HG03460 (cell line): ENCODE measurements around the gene OXER1.

Source experiments
- ATAC-seq: cut with Tn5 transposase; IDR thresholded peaks from one replicate; pipeline ENCODE4 v1.9.1; 2021; ENCODE audit not compliant: unreplicated experiment

OXER1 gene, protein sequence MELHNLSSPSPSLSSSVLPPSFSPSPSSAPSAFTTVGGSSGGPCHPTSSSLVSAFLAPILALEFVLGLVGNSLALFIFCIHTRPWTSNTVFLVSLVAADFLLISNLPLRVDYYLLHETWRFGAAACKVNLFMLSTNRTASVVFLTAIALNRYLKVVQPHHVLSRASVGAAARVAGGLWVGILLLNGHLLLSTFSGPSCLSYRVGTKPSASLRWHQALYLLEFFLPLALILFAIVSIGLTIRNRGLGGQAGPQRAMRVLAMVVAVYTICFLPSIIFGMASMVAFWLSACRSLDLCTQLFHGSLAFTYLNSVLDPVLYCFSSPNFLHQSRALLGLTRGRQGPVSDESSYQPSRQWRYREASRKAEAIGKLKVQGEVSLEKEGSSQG

DNA sequence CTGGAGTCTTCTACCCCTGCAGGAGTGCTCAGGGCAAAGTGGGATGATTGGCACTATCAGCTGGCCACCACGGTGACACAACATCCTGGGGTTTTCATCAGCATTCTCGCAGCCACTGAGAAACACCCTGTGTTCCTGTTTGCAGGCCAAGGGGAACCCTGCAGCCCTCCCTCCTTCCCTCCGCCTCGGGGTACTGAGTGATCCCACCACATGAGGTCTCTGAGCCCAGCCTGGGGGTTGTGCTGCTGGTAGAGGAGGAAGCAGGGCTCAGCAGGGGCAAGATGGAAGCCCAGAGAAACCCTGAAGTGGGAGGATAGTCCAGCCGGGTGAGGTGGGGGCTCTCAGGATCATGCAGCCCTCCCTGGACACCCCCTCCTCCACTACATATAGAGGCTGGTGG lies at the start of gene OXER1:
TSS of gene OXER1 (minus strand) at position 40 of the 400 bp plus-strand sequence. CDS start 73 bp downstream, outside the sequence.
- ATAC-seq = no peak

DNA sequence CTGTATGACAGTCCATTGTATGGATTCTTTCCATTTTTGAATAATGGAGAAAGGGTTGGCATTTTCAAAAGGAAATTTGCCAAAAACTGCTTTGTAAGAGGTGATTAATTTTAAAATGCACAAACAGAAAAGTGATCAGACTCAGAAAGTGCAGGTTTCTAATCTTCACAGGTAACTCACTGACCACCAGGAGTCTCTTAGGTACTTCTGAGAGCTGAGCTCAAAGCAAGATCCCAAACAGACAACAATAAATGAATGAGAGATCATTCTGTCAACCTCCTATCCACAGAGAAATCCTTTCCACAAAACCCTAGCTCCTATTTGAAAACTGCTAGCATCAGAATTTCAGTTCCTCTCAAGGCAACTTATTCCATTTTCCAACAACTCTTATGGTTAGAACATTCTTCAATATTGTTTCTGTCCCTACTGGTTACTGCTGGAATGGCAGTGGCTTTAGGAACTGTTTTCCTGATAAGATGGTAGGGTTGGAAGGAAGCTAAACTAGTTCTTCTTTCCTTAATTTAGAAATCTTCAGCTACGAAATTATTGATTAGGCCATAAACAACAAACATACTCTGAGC lies 49.1 kb upstream of the OXER1 start:
- no peak for ATAC-seq

DNA sequence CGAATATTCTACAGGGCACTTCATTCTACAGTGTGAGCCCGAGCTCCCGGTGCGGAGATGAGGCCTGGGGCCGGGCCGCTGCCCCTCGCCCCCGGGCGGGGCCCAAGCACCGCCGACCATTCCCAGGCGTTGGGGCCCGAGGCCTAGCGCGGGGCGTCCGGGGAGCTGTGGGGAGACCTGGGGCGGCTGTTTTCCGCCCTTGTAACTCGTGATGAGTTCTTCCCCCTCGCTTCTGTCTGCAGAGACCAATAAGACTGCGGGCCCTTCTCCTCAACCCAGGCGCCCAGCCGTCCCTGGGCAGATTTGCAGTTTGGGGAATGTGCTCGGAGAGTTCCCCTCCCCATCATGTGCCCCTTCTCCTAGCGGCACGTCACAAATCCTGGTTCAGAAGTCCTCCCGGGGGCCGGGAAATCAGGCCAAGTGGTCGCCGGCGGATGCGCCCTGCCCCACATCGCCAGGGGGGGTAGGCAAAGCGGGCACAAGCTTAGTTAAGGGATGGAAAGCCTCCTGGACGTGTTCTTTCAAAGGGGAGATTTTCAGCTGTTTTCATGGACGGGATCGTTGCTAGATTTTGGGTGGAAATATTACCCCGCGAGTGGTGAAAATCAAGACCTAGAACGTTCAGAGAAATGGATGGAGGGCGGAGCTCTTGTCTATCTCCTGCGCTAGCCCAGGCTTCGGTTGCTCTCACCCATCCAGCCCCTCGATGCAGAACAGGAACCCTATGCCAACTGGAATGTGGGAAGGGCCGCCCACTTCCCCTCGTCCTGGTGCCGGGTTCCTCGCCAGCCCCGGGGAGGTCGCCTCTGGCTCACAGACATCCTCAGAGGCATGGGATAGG lies 47.3 kb upstream of the OXER1 start:
- peak; percentile 13 for ATAC-seq

DNA sequence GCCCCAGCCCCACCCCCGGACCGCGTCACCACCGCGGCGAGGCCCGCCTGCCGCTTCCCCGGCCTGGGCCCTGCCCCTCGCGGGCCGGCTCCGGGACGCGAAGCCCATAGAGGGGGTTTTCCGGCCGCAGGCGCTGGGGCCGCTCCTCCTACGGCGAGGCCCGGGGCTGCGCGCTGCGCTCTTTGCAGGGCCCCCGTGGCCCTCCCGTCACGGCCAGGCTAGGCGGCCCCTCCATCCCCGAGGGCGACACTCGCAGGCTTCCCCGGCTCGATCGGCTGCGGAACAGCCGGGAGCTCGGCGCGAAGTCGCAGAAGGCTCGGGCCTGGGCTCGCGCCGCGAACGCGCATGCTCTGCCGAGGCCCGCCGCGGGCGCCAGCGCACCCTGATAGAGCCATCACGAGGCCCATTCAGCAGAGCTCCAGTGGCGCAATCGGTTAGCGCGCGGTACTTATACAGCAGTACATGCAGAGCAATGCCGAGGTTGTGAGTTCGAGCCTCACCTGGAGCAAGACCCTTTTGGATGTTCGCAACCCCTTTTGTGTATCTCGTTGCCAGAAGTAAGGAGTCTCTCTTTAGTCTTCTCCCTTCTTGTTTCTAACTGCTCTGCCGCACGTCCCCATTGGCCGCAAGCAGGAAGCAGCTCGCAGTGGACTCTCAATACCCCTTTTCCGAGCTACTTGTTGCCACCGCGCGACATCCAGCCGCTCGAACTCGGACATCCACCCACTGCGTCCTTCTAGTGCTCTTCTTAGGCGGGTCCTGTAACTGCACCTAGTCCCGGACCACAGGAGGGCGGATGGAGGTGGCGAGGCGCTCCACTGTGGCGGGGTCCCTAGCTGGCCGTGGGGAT lies 46.4 kb upstream of the OXER1 start:
- peak; percentile 64 for ATAC-seq

DNA sequence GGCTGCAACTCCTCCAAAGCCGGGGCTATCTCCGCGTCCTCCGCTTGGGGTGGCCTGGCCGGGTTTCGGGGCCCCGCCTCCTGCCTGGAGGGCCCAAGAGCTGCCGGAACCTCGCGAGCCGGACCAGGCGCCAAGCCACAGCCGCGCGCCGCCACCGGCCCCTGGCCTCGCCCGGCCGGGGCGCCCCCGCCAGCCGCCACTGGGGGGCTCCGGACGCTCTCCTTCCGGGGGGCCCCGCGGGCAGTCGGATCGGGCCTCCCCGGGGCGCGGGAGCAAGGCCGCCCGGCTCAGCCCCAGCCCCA lies 45.8 kb upstream of the OXER1 start:
- peak; percentile 52 for ATAC-seq

DNA sequence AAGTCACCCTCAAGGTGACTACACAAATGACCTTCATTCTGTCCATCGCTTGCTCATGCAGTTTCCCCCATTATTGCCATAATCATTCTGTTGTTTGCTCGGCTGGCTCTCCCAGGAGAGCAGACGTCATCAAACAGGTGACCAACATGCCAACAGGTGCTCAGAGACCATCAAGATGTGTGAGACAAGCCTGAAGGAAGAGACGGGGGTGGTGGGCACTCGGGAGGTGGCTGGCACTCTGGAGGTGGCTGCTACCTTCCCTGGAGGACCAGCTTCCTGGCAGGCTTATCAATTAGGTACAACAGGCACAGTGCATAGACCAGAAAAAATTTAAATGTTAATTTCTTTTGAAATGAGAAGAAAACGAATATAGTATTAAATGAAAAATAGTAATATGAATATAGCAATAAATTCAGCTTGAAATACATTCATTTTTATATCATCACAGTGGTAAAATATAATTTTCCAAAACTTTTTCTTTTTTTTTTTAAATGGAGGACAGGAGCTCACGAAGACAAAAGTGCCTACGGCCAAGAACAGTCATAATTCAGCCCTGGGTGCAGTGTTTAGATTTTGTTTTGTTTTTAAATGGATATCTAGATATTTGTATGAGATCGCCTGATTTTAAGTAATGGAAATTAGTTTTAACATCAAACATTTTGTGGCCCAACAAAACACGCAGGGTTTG lies 45.3 kb upstream of the OXER1 start:
- ATAC-seq = no peak

DNA sequence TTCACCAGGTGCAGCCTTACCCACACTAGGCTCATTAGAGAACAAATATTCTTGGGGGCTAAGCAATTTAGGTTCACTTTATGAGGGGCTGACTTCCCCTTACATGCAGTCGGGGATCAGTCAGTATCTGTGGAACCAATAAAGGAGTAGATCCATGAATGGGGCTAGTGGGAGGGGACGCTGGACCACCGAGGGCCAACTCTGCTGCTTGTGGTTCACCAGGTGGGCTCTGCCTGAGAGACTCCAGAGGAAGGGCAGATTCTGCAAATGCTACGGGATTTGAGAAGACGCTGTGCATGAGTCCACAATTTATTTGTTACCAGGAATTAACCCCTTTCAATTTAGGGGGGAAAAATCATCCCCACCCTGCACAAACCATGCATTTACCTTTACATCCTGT lies 44.4 kb upstream of the OXER1 start:
- no peak for ATAC-seq

DNA sequence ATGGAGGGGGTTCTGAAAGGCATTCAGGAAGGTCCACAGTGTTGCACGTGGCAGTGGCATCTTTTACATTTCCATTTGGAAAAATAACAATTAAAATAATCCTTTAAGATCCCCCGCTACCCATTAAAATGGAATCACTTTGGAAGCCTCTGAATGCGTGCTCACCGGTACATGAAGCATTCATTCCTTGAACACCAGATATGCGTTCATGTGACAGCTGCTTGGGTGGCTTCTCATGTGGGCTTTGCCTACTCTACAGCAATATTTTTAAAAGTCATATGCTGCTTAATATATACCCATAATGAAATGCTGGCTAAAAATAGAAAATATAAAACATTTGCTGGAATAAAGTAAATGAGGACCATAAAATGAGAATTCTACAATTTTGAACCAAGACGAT lies 42.9 kb upstream of the OXER1 start:
- no peak for ATAC-seq

DNA sequence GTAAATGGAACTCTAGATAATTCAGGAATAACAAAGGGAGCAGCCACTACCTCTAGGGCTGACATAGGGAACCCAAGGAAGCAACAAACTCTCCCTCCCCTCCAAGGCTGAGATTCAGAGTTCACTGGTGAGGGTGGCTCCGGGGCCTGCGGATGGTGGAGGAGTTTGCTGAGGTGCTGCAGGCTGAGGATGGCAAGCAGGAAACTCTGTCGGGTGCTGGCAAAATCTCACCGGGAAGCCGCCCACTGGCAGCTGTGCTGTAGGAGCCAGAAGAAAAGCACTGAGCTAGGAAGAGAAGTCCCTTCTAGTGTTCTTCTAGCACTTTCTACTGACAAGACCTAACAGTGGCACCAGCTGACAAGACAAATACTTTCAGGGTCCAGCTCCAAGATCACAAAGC lies 41.0 kb upstream of the OXER1 start:
- ATAC-seq = no peak

DNA sequence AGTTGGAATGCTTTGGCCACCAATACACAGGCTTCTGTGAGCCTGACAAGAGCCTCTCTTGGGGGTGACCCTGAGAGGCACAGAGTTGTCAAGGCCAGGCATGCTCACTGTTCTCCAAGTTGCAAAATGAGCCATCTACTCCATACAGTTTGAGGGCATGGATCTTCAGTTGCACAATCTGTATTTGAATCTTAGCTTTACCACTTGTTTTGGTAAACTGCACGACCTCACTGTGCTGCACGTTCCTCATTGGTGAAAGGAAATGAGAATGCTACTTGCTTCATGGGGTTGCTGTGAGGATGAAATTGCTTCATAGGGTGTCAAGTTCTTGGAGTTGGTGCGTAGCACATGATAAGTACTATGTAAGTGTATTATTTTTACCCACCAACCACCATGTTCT lies 40.4 kb upstream of the OXER1 start:
- ATAC-seq = no peak

DNA sequence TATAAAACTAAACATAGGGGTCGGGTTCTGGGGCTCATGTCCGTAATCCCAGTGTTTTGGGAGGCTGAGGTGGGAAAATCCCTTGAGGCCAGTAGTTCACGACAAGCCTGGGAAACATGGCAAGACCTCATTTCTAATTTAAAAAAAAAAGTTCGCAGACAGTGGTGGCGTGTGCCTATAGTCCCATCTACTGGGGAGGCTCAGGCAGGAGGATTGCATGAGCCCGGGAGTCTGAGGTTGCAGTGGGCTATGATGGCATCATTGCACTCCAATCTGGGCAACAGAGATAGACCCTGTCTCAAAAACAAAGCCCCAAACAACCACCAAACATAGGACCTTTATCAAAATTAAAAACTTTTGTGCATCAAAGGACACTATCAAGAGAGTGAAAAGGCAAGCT lies 38.2 kb upstream of the OXER1 start:
- no peak for ATAC-seq

DNA sequence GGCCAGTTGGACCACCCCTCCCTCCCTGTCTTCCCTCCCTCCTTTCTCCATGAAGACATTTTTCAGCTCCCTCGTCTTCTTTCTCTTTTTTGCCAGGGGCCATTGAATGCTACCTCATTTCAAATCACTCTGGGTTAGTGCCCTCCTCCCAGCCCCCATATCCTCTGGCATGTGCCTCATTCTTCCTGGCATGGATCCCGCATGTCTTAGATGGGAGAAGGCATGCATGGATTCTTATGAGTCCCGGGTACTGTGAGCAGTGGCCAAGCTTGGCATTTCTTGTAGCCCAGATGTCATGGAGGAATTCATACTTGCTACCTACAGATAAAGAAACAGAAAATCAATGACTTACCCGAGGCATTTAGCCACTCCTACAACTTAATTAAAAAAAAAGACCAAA lies 37.4 kb upstream of the OXER1 start:
- no peak for ATAC-seq

DNA sequence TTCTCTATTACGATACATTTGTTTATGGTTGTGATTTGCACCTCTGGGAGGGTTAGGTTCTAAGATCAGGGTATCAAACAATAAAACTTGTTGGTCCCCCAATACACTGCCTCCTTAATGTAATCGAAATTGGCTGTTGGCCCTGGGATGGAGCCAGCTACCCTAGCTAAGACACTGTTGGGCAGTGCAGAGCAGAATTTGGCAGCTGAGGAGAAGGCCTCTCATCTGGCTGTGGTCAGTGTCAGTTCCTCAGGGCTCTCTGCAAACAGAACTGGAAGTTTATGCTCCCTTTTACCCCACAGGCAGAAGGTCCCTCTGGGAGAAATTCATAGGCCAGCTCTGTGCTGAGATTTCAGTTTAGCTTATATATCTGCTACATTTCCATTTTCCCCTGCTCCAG lies 37.0 kb upstream of the OXER1 start:
- ATAC-seq = no peak

DNA sequence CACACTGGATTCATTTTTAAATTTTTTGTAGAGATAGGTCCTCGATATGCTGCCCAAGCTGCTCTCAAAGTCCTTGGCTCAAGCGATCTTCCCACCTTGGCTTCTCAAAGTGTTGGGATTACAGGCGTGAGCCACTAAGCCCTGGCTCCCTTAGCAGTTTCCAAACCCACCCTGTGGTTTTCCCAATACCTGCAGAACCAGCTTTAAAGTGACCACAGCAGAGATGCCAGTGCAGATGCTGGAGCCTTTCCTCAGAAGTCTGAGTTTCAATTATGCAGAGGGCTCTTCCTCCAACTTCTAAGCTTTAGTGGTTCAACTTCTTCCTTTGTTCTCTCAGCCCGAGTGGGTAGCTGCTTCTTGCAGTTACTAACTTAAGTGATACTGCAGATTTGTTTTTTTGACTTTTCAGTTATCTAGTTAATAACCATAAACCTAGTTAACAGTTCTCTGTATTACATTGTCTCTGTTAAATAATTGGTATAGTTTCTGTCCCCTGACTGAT lies 36.6 kb upstream of the OXER1 start:
- no peak for ATAC-seq

DNA sequence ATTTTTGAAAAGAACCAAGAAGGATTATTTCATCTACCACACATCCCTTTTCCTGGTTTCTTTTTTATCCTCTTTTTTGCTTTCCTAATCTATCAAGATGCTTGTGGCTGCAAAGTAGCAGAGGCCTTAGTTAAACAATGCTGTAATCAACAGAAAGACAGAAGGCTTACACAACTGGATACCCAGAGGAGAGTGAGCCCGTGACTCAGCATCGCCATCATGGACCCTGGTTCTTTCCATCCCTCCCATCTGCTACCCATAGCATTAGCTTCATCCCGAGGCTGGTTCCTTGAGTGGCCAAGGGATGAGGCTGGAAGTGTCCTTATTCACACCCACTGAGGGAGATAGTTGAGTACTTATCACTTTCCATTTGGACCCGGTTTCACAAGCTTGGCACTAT lies 35.9 kb upstream of the OXER1 start:
- ATAC-seq = no peak

DNA sequence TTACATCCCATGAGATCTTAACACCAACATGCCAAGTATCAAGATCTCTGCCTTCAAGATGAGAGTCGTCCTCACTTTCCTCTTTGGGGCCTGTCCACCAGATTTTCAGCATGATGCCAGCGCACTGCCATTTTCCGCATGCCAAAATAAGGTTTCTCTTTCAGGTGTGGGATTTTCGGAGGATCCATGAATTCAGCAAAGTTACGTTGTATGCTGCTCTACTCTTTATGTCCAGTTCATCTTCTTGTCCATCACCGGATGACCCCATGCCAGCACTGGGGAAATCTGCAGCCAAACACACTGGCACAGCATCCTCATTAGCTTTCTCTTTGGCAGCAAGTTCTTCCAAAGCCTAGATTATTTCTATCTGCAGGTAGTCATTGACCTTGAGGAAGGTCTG lies 33.3 kb upstream of the OXER1 start:
- no peak for ATAC-seq

DNA sequence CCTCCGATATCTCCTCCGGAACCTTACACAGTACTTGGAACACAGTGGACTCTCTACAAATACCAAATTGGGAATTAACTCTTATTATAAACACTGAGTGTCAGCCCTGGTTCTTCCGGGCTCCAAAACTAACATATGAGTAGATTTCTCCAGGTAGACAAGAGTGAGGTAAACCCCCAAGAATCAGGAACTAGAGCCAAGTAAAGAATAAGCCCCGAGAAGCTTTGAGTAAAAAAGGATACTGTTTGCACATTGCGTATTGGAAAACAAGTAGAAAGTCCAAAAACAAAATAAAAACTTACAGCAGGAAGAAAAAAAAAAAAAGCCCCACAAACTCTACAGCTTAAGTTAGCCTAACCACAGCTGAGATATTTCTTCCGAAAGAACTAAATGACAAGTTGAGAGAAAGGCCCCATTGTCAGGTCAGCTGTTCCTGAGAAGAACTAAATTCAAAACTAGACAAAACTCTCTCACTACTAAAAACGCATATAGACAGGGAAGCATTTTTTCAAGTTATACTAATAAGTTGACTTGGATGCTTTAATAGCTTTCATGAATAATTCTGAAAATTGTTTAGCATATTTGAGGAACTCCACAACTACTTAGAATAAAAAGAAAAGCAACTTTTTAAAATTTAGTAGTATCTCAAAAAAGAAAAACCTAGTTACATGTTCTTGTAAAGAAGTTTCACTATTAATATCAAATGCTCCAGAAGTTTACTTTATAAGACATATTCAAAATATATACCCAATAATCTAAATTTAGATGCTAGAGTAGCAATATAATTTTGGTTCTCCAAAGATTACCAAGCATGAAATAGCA lies 32.7 kb upstream of the OXER1 start:
- no peak for ATAC-seq

DNA sequence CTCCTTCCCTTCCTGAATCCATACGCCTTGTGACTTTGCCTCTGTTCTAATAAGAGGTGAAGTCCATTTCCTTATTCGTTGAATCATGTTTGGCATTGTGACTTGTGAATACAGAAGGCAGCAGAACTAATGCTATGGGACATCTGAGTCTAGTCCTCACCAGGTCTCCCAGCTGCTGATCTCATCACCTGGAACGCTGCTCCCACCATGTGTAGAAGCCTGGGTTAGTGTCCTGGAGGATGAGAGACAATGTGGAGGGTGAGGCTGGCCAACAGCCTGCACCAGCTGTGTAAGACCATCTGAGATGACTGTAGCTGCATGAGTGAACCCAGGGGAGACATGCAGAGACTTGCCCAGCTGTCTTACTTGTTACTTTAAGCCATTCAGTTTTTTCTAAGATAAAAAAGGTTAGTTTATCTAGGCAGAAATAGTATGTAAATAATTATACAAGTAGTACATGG lies 31.9 kb upstream of the OXER1 start:
- ATAC-seq = peak; percentile 41

DNA sequence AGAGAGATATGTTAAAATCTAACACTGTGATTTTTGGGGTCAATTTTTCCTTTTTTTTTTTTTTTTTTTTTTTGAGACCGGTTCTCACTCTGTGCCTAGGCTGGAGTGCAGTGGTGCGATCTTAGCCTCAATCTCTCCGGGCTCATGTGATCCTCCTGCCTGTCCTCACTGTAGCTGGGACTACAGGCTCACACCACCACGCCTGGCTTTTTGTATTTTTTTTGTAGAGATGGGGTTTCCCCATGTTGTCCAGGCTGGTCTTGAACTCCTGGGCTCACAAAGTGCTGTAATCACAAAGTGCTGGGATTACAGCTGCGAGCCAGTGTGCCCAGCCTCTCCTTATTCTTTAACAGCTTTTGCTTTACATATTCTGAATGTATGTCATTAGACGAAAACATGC lies 31.3 kb upstream of the OXER1 start:
- ATAC-seq = no peak
